SK-N-MC (cell line): ENCODE results near the gene LIN54.

Experiments used
- EZH2 ChIP-seq: fragments of 200-600 bp; sonication (generic); IDR thresholded peaks from one replicate; pipeline ENCODE4 v1.6.1; 2017; ENCODE audit warnings: antibody characterized with exemption
- FOXP2 ChIP-seq: optimal IDR thresholded peaks from 2 replicates; pipeline ENCODE3; 2011; ENCODE audit warnings: mild to moderate bottlenecking, moderate library complexity; ENCODE audit not compliant: insufficient read depth; ENCODE audit errors: extremely low read length, control extremely low read depth
- POLR2AphosphoS5 ChIP-seq: IDR thresholded peaks from 2 replicates; pipeline ENCODE4 v1.6.1; 2012; ENCODE audit warnings: mild to moderate bottlenecking, low read depth, low read length, borderline replicate concordance

DNA sequence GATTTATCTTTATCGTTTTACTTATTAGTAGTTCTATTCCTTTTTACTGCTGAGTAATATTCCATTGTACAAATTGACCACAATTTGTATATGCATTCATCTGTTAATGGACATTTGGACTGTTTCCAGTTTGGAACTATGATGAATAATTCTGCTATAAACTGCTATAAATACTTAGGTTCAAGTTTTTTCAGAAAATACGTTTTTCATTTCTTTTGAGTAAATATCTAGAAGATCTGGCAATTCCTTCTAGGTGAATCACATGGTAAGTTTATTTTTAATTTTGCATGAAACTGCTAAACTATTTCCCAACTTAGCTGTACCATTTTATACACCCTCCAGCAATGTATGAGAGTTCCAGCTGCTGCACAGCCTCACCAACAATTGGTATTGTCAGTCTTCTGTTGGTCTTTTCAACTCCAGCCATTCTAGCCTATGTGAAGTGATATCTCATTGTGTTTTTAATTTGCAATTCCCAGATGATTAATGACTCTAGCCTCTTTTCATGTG lies 22.2 kb downstream of the LIN54 start:
- TF ChIP-seq EZH2: no peak
- TF ChIP-seq POLR2AphosphoS5: no peak
- no peak for TF ChIP-seq FOXP2
